ENCODE results near the gene AGAP2. TPM values are rescaled to one million over a fixed set of nuclear protein-coding genes. Genes with fewer than 3 reads are reported as not detected.
A peak's percentile ranks its signal among the peaks of the same experiment; 100 is the strongest.

Gene AGAP2
- total and polyA plus RNA-seq, 9 of the 15 experiments (the other 6 are each of a cell fraction or from before 2014, with no cell fraction given): 0.04 to 0.77 (median 0.28) TPM; not detected in 1

GRCh38 chr12:57771873-57772428 is 33.4 kb upstream of the AGAP2 start, which contains the start of gene METTL1 (continued):
- peak; percentile 100 for TF ChIP-seq ARID4B (CRISPR knock-in tag; IDR thresholded peaks at IDR 0.05)
- no peak for TF ChIP-seq NUFIP1 (IDR thresholded peaks at IDR 0.05; ENCODE audit: partially characterized antibody)
- no peak; a peak in 1 of 4 replicates for TF ChIP-seq ZNF639 (CRISPR knock-in tag; conservative IDR thresholded peaks at IDR 0.05 in 1 of 2, IDR thresholded peaks at IDR 0.05 in 1 of 2)
- no peak for TF ChIP-seq BRF1 (IDR thresholded peaks at IDR 0.05; ENCODE audit: borderline replicate concordance, extremely low read depth, insufficient read length)
- peak; percentile 80 for TF ChIP-seq RBBP5 (IDR thresholded peaks at IDR 0.05; ENCODE audit: borderline replicate concordance, insufficient read depth, low read length, poor library complexity, severe bottlenecking)
- peak; percentile 83 for TF ChIP-seq RB1 (IDR thresholded peaks at IDR 0.05; ENCODE audit: low read depth)
- peak; percentile 94 for TF ChIP-seq TAF7 (tag; IDR thresholded peaks at IDR 0.05)
- no peak for TF ChIP-seq ZNF280B (CRISPR knock-in tag; IDR thresholded peaks at IDR 0.05)
- no peak for TF ChIP-seq KDM2B (CRISPR knock-in tag; IDR thresholded peaks at IDR 0.05)
- peak; percentile 99; the same call in 1 of the 2 replicates for TF ChIP-seq ATF3 (IDR thresholded peaks at IDR 0.05)
- TF ChIP-seq ATF3 (CRISPR knock-in tag; conservative IDR thresholded peaks at IDR 0.05): peak; percentile 97
- no peak for TF ChIP-seq WHSC1 (IDR thresholded peaks at IDR 0.05; ENCODE audit: low read length)
- TF ChIP-seq E2F6 (IDR thresholded peaks at IDR 0.05; ENCODE audit: borderline replicate concordance in 1 of 2, extremely low read depth in 1 of 2, insufficient read depth in 1 of 2, insufficient read length in 1 of 2, low read depth in 1 of 2, low read length in 1 of 2, poor library complexity in 1 of 2, severe bottlenecking in 1 of 2): peak in 1 of 2 experiments; percentile 53
- no peak for TF ChIP-seq HMGXB4 (CRISPR knock-in tag; IDR thresholded peaks at IDR 0.05)
